Measurements from ENCODE around the gene GNRHR.

The GNRHR gene

DNA sequence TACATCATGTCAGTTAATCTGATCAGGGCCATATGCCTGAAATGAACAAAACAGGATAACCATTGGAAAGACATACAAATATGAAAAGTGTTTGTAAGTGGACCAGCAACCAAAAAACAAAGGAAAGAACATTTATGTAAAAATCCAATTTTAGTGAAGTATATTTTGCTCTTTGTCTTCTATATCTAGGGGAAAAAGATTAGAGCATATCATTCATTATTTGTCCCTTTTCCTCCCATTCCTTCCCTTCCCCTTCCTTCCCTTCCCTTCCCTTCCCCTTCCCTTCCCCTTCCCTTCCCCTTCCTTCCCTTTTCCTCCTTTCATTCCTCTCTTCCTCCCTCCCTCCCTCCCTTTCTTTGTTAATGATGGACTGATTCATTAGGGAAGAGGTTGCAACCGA, 1.8 kb upstream of the GNRHR start:
- TF ChIP-seq, protein P1, sequence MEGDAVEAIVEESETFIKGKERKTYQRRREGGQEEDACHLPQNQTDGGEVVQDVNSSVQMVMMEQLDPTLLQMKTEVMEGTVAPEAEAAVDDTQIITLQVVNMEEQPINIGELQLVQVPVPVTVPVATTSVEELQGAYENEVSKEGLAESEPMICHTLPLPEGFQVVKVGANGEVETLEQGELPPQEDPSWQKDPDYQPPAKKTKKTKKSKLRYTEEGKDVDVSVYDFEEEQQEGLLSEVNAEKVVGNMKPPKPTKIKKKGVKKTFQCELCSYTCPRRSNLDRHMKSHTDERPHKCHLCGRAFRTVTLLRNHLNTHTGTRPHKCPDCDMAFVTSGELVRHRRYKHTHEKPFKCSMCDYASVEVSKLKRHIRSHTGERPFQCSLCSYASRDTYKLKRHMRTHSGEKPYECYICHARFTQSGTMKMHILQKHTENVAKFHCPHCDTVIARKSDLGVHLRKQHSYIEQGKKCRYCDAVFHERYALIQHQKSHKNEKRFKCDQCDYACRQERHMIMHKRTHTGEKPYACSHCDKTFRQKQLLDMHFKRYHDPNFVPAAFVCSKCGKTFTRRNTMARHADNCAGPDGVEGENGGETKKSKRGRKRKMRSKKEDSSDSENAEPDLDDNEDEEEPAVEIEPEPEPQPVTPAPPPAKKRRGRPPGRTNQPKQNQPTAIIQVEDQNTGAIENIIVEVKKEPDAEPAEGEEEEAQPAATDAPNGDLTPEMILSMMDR (IDR thresholded peaks at IDR 0.05; ENCODE audit: unreplicated experiment in 3 of 3), result no peak
- Mint-ChIP-seq H3K27ac (no peak overlapping the region), H3K4me3 (no peak overlapping the region), H3K4me1 (no peaks in the 10 kb centered on the region), H3K36me3 (ENCODE audit: low read depth) (no peaks in the 10 kb centered on the region), H3K9me3 (no peaks in the 10 kb centered on the region), H3K27me3 (ENCODE audit: low read depth) (no peaks in the 10 kb centered on the region)

- Mint-ChIP-seq H3K27me3 (ENCODE audit: low read depth) (no peaks in the 10 kb centered on the region), H3K4me1 (no peaks in the 10 kb centered on the region), H3K4me3 (no peak overlapping the region), H3K27ac (no peak overlapping the region), H3K36me3 (ENCODE audit: low read depth) (no peaks in the 10 kb centered on the region), H3K9me3 (no peaks in the 10 kb centered on the region)
- TF ChIP-seq, protein P1 (IDR thresholded peaks at IDR 0.05; ENCODE audit: unreplicated experiment in 3 of 3), result no peak
Measured at GRCh38 chr4:67751260-67751659, 2.9 kb downstream of the GNRHR start.

GRCh38 chr4:67750691-67751090, 3.5 kb downstream of the GNRHR start:
- Mint-ChIP-seq H3K4me1 (no peaks in the 10 kb centered on the region), H3K27ac (no peak overlapping the region), H3K27me3 (ENCODE audit: low read depth) (no peaks in the 10 kb centered on the region), H3K36me3 (ENCODE audit: low read depth) (no peaks in the 10 kb centered on the region), H3K4me3 (no peak overlapping the region), H3K9me3 (no peaks in the 10 kb centered on the region)
- TF ChIP-seq, protein P1 (IDR thresholded peaks at IDR 0.05; ENCODE audit: unreplicated experiment in 3 of 3), result no peak

GRCh38 chr4:67749286-67749685, 4.9 kb downstream of the GNRHR start:
- H3K4me3 Mint-ChIP-seq, result no peak overlapping the region
- H3K9me3 Mint-ChIP-seq, result no peaks in the 10 kb centered on the region
- TF ChIP-seq, protein P1 (IDR thresholded peaks at IDR 0.05; ENCODE audit: unreplicated experiment in 3 of 3), result no peak
- no peak overlapping the region for H3K27ac Mint-ChIP-seq
- H3K4me1 Mint-ChIP-seq, result no peaks in the 10 kb centered on the region
- H3K27me3 Mint-ChIP-seq (ENCODE audit: low read depth), result no peaks in the 10 kb centered on the region
- no peaks in the 10 kb centered on the region for H3K36me3 Mint-ChIP-seq (ENCODE audit: low read depth)

- H3K27me3 Mint-ChIP-seq (ENCODE audit: low read depth), result no peaks in the 10 kb centered on the region
- no peaks in the 10 kb centered on the region for H3K4me1 Mint-ChIP-seq
- no peaks in the 10 kb centered on the region for H3K36me3 Mint-ChIP-seq (ENCODE audit: low read depth)
- no peak overlapping the region for H3K27ac Mint-ChIP-seq
- TF ChIP-seq, protein P1 (IDR thresholded peaks at IDR 0.05; ENCODE audit: unreplicated experiment in 3 of 3), result peak; percentile 61 to 73 (median 69)
- H3K9me3 Mint-ChIP-seq, result no peaks in the 10 kb centered on the region
- H3K4me3 Mint-ChIP-seq, result no peak overlapping the region
Measured at GRCh38 chr4:67746797-67747495, 7.2 kb downstream of the GNRHR start.
